K562 treated with DMSO at 1 percent for 12 hours (cell line): ENCODE results near the gene SH3D19. TPM values are rescaled to one million over a fixed set of nuclear protein-coding genes. Genes with fewer than 3 reads are reported as not detected.

ENCODE experiments used
- total RNA-seq: library from RNA; unstranded; fragments of 300-600 nt; gene quantifications from 2 replicates; pipeline ENCODE4 v1.2.3, GENCODE V29; 2022; ENCODE audit not compliant: insufficient read depth

SH3D19 gene, protein sequence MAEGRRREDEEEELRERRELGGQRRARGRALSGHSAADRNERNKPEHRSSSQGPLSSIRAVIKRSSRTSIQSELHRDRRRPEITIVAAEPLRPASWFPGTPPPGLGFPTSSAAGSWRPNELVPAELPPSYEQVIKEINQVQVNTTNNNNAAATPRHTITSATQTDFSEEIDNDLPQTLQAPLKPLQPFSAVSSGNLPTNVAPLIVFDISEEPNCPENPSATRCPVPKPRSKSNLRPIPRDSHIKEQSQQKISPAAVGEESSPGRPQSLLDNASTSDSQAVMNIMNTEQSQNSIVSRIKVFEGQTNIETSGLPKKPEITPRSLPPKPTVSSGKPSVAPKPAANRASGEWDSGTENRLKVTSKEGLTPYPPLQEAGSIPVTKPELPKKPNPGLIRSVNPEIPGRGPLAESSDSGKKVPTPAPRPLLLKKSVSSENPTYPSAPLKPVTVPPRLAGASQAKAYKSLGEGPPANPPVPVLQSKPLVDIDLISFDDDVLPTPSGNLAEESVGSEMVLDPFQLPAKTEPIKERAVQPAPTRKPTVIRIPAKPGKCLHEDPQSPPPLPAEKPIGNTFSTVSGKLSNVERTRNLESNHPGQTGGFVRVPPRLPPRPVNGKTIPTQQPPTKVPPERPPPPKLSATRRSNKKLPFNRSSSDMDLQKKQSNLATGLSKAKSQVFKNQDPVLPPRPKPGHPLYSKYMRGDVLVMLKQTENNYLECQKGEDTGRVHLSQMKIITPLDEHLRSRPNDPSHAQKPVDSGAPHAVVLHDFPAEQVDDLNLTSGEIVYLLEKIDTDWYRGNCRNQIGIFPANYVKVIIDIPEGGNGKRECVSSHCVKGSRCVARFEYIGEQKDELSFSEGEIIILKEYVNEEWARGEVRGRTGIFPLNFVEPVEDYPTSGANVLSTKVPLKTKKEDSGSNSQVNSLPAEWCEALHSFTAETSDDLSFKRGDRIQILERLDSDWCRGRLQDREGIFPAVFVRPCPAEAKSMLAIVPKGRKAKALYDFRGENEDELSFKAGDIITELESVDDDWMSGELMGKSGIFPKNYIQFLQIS
- total RNA-seq: 1.6 TPM in 1 of 2 replicates, not detected in the other

DNA sequence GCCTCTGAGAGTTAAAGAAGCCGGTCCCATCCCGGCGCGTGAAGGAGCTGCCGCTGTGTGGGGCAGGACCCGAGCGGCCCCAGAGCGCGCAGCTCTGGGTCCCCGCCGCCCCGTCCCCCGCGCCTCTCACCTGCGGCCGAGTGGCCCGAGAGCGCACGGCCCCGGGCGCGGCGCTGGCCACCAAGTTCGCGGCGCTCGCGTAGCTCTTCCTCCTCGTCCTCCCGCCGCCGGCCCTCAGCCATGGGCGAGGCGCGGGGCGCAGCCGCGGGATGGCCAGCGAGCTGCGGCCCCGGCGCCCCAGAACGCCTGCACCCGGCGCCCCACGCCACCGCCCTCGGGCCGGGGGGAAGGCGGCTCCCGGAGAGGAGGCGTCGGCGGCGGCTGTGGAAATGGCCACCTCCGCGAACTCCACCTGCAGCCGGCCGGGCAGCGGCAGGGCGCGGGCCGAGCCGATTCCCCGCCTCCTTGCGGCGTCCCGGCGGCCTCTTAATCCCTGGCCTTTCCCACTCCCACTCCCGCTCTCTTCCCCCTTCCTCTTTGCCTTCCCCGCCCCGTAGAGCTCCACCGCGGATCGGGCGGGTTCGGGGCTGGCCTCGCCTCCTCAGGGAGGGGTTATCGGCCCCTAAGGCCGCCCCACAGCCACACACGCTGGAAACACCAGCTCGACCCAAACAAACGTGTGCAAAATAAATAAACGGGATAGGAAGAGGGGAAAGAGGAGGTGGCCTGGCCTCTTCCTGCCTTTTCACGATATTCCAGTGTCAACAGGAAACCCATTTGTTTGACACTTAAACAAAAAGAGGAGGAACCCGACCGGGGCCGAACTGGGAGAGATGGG is at the start of gene SH3D19:
Gene SH3D19, minus strand, starts transcription at position 495 of the 838 bp plus-strand sequence. Its CDS starts 253 bp downstream, at position 242.

DNA sequence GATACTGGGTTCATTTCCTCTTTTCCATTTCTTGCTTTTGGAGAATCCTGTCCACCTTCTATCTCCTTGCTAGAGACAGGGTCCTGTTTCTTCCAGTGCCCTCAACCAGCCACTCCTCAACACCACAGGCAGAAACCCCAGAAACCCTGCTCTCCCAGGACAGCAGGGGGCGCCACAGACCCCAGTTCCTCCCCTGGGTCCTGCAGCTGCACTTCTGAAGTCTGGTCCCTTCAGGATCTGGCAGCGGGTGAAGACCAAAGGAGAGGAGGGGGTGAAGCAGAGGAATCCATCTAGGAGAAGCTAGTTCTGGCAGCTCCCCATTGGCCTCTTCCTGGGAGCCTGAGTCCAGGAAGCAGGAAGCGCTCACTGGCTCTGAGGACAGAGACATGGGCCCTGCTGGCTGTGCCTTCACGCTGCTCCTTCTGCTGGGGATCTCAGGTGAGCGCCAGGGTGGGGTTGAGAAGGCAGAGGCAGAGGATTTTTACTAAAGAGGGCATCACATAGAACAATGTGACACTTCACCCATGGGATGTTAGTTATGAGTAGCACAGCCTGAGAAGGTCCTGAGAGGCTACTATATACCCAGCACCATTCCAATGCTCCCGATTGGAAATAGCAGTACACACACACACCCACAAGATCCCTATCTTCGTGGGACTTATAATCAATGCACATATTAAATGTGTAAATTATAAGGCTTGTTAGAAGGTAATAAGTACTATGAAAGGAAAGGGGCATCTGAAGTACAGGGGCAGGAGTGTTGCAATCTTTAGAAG is 48.4 kb downstream of the SH3D19 start, which contains the start of gene PRSS48:
Gene PRSS48, plus strand, starts transcription at position 375 of the 776 bp plus-strand sequence. Its CDS starts 12 bp downstream, at position 387.

DNA sequence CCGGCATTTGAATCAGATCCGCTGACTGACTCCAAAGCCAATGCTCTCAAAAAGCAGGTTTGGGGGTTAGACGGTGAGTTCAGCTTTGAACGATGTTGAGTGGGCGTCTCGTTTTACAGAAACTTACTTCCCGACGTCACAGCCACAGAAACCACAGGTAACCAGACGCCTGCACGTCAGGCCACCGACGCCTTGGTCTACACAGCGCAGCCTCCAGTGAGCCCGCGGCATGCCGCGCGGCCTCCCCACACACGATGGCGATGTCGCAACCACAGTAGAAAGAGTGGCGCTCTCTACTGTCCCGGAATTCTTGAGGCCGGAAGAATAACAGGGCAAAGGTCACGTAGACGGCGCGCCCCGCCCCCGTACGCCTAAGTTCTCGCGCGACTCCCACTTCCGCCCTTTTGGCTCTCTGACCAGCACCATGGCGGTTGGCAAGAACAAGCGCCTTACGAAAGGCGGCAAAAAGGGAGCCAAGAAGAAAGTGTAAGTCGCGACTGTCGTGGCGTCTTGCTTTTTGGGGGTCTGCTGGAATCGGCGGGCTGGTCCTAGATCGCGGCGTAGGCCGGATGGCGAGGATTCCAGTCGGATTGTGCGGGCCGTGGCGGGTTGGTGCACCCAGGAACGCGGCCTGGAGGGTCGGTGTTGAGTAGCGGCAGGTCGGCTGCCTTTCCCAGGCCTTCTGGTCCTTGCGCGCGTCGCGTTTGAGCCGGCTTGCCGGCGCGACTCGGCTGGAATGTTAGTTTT is 226.0 kb downstream of the SH3D19 start, which contains the start of gene RPS3A:
Gene RPS3A, plus strand, starts transcription at position 400 of the 747 bp plus-strand sequence. Its CDS starts 25 bp downstream, at position 425.

Other genes starting within 250 kb of the SH3D19 start
- 5,068 and 5,769 TPM in 2 replicates for gene RPS3A, start 226.0 kb downstream of the SH3D19 start, total RNA-seq
- gene PRSS48, start 48.4 kb downstream of the SH3D19 start, total RNA-seq: not detected in 2 replicates
- gene FHIP1A, start 83.6 kb upstream of the SH3D19 start, total RNA-seq: not detected in 2 replicates